Ishikawa (cell line): ENCODE results near the gene KCNJ13.

Experiments used
- CEBPB ChIP-seq: IDR thresholded peaks from 2 replicates; pipeline ENCODE4 v1.6.1; 2012
- CREB1 ChIP-seq: IDR thresholded peaks from 2 replicates; pipeline ENCODE4 v1.6.1; 2012; ENCODE audit warnings: low read depth
- EGR1 ChIP-seq: IDR thresholded peaks from 2 replicates; pipeline ENCODE4 v1.6.1; 2012
- EP300 ChIP-seq: IDR thresholded peaks from 2 replicates; pipeline ENCODE4 v1.6.1; 2012; ENCODE audit warnings: borderline replicate concordance
- FOXM1 ChIP-seq: IDR thresholded peaks from 2 replicates; pipeline ENCODE4 v1.6.1; 2012; ENCODE audit warnings: low read depth, borderline replicate concordance
- MAX ChIP-seq: IDR thresholded peaks from 2 replicates; pipeline ENCODE4 v1.6.1; 2012
- NFIC ChIP-seq: IDR thresholded peaks from 2 replicates; pipeline ENCODE4 v1.6.1; 2012
- RAD21 ChIP-seq: IDR thresholded peaks from 2 replicates; pipeline ENCODE4 v1.6.1; 2012; ENCODE audit warnings: low read depth
- REST ChIP-seq: IDR thresholded peaks from 2 replicates; pipeline ENCODE4 v1.6.1; 2012; ENCODE audit warnings: low read depth, mild to moderate bottlenecking
- TAF1 ChIP-seq: IDR thresholded peaks from 2 replicates; pipeline ENCODE4 v1.6.1; 2012; ENCODE audit warnings: low read depth, mild to moderate bottlenecking
- TCF12 ChIP-seq: IDR thresholded peaks from 2 replicates; pipeline ENCODE4 v1.6.1; 2012; ENCODE audit warnings: low read depth
- TEAD4 ChIP-seq: IDR thresholded peaks from 2 replicates; pipeline ENCODE4 v1.6.1; 2012
- YY1 ChIP-seq: IDR thresholded peaks from 2 replicates; pipeline ENCODE4 v1.6.1; 2012; ENCODE audit warnings: low read depth
- ZBTB7A ChIP-seq: IDR thresholded peaks from 2 replicates; pipeline ENCODE4 v1.6.1; 2012; ENCODE audit warnings: low read depth
- TF ChIP-seq, protein P1 (sequence below): IDR thresholded peaks from 2 replicates; pipeline ENCODE4 v1.6.1; 2012

Gene KCNJ13

DNA sequence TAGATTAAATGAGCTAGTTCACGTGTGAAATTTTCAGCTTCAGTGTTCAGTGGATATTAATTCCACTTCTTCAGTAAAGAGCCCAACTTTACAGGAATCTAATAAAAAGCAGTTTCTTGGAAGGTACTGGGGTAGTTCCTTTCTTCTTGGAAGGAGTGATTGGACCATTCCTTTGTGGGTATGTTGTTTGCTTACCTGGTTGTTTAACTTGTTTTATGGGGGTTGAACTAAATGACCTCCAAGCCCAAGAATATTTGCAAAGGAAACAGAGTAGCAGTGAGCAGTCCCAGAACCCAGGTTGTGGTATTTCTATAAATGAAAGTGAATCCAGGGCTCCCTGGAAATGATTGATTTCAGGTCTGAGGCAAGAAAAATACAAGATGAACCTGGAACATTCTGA lies 31.4 kb downstream of the KCNJ13 start:
- TF ChIP-seq REST (no peak), RAD21 (no peak)

DNA sequence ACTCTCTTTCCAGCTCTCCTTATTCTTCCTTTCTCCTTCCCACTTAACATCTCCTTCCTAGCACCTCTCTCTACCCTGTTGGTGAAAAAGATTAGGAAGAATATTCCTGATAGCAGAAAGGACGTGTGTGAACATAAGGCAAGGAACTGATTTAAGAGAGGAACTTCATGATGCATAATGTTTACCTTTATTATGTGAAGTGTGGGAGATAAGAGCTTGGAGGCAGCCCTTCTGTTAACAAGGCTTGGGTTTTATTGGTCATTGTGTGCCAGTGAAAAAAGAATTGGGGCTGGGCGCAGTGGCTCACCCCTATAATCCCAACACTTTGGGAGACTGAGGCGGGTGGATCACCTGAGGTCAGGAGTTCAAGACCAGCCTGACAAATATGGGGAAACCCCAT lies 34.4 kb downstream of the KCNJ13 start:
- no peak for TF ChIP-seq TCF12
- no peak for TF ChIP-seq YY1
- TF ChIP-seq RAD21 = no peak
- no peak for TF ChIP-seq EGR1
- TF ChIP-seq NFIC = no peak
- no peak for TF ChIP-seq FOXM1
- no peak for TF ChIP-seq TAF1
- TF ChIP-seq ZBTB7A = no peak
- no peak for TF ChIP-seq MAX
- no peak for TF ChIP-seq REST
- TF ChIP-seq, protein P1, sequence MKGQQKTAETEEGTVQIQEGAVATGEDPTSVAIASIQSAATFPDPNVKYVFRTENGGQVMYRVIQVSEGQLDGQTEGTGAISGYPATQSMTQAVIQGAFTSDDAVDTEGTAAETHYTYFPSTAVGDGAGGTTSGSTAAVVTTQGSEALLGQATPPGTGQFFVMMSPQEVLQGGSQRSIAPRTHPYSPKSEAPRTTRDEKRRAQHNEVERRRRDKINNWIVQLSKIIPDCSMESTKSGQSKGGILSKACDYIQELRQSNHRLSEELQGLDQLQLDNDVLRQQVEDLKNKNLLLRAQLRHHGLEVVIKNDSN = no peak
- TF ChIP-seq CEBPB = no peak
- no peak for TF ChIP-seq EP300
- TF ChIP-seq TEAD4 = no peak
- TF ChIP-seq CREB1 = no peak

GRCh38 chr2:232741294-232741693 lies 35.1 kb downstream of the KCNJ13 start:
- no peak for TF ChIP-seq ZBTB7A
- TF ChIP-seq TEAD4 = no peak
- no peak for TF ChIP-seq RAD21
- no peak for TF ChIP-seq CREB1
- TF ChIP-seq, protein P1 = no peak
- no peak for TF ChIP-seq CEBPB
- TF ChIP-seq YY1 = no peak
- TF ChIP-seq REST = no peak
- TF ChIP-seq EGR1 = no peak
- no peak for TF ChIP-seq NFIC
- no peak for TF ChIP-seq MAX
- TF ChIP-seq TCF12 = no peak
- TF ChIP-seq EP300 = no peak

DNA sequence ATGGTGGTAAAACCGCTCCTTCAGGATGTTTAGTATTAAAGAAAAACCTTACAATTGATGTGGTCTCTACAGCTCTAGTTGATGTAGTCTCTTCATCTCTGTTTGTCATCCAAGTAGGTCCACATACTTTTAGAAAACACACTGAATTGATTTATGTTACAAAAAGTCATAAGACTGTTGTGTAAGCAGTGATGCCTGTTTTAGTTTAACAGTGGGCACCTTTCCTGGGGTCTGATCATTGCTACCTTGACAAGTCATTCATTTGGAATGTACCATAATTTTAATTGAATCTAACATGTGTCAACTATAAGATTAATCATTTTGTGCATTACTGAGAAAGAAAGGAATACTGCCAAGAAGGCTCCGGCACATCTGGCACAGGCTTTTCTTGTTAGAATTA lies 44.9 kb downstream of the KCNJ13 start:
- TF ChIP-seq RAD21 = no peak
- no peak for TF ChIP-seq ZBTB7A
- no peak for TF ChIP-seq TAF1
- TF ChIP-seq REST = no peak
- no peak for TF ChIP-seq CREB1
- TF ChIP-seq FOXM1 = no peak
- TF ChIP-seq YY1 = no peak
- no peak for TF ChIP-seq EGR1
- no peak for TF ChIP-seq EP300
